ENCODE data around the gene TRAPPC3.

DNA sequence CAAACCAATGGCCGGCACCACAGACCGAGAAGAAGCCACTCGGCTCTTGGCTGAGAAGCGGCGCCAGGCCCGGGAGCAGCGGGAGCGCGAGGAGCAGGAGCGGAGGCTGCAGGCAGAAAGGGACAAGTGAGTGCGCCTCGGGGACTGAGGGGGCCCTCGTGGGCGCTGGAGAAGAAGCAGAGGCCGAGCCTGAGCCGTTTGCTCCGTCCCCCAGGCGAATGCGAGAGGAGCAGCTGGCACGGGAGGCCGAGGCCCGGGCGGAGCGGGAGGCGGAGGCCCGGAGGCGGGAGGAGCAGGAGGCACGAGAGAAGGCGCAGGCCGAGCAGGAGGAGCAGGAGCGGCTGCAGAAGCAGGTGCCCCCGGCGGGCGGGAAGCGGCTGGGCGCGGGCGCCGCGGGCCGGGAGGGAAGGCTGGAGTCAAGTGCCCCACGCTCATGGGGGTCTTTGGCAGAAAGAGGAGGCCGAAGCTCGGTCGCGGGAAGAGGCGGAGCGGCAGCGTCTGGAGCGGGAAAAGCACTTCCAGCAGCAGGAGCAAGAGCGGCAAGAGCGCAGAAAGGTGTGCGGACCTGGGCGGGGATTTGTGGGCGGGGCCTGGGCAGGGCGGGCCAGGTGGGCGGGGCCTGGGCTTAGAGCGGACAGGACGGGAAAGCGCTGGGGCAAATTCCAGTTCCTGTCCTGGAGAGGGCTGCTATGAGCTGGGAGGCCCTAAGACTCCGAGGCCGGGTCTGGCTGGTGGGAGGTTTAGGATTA is 29.4 kb upstream of the TRAPPC3 start:
- TF ChIP-seq, protein P1, sequence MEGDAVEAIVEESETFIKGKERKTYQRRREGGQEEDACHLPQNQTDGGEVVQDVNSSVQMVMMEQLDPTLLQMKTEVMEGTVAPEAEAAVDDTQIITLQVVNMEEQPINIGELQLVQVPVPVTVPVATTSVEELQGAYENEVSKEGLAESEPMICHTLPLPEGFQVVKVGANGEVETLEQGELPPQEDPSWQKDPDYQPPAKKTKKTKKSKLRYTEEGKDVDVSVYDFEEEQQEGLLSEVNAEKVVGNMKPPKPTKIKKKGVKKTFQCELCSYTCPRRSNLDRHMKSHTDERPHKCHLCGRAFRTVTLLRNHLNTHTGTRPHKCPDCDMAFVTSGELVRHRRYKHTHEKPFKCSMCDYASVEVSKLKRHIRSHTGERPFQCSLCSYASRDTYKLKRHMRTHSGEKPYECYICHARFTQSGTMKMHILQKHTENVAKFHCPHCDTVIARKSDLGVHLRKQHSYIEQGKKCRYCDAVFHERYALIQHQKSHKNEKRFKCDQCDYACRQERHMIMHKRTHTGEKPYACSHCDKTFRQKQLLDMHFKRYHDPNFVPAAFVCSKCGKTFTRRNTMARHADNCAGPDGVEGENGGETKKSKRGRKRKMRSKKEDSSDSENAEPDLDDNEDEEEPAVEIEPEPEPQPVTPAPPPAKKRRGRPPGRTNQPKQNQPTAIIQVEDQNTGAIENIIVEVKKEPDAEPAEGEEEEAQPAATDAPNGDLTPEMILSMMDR (IDR thresholded peaks at IDR 0.05) = no peak
- TF ChIP-seq EP300 (IDR thresholded peaks at IDR 0.05; ENCODE audit: low read depth) (no peak), POLR2AphosphoS5 (IDR thresholded peaks at IDR 0.05) (peak in 2 of 3 donors; percentile 44 to 66), POLR2A (IDR thresholded peaks at IDR 0.05) (peak; percentile 51)

Data from transverse colon (tissue), 4 donors.